AG09309 (cell line): ENCODE results near the gene RBBP6.
"Not testable (repeated sequence)": the region's sequence is repeated elsewhere in the genome, so short reads cannot be mapped to it uniquely, and the experiment has no call there.

Experiments used
- DNase-seq: peaks from one replicate; pipeline ENCODE4 v3.0.0-alpha.2; 2010; ENCODE audit warnings: low read depth
- H3K4me3 ChIP-seq: 2 replicates; pipeline ENCODE4 v1.5.1; 2011; ENCODE audit warnings: mild to moderate bottlenecking, low read depth, low read length, moderate library complexity; ENCODE audit not compliant: control insufficient read depth
- TF ChIP-seq, protein P1 (sequence below): IDR thresholded peaks from 2 replicates; pipeline ENCODE4 v1.5.1; 2011; ENCODE audit warnings: mild to moderate bottlenecking, low read depth, low read length, inconsistent platforms; ENCODE audit not compliant: insufficient read depth, control insufficient read depth; ENCODE audit errors: missing control alignments

The RBBP6 gene

GRCh38 chr16:24609740-24610415 is 70.5 kb downstream of the RBBP6 start:
- no peak overlapping the region; the same call in 1 of the 2 replicates for H3K4me3 ChIP-seq
- TF ChIP-seq, protein P1, sequence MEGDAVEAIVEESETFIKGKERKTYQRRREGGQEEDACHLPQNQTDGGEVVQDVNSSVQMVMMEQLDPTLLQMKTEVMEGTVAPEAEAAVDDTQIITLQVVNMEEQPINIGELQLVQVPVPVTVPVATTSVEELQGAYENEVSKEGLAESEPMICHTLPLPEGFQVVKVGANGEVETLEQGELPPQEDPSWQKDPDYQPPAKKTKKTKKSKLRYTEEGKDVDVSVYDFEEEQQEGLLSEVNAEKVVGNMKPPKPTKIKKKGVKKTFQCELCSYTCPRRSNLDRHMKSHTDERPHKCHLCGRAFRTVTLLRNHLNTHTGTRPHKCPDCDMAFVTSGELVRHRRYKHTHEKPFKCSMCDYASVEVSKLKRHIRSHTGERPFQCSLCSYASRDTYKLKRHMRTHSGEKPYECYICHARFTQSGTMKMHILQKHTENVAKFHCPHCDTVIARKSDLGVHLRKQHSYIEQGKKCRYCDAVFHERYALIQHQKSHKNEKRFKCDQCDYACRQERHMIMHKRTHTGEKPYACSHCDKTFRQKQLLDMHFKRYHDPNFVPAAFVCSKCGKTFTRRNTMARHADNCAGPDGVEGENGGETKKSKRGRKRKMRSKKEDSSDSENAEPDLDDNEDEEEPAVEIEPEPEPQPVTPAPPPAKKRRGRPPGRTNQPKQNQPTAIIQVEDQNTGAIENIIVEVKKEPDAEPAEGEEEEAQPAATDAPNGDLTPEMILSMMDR = no peak
- peak; percentile 10 for DNase-seq

- DNase-seq = no peak
- TF ChIP-seq, protein P1 = no peak
- peak overlapping the region; percentile 13 for H3K4me3 ChIP-seq
Observed at GRCh38 chr16:24610416-24610755, 71.0 kb downstream of the RBBP6 start.

DNA sequence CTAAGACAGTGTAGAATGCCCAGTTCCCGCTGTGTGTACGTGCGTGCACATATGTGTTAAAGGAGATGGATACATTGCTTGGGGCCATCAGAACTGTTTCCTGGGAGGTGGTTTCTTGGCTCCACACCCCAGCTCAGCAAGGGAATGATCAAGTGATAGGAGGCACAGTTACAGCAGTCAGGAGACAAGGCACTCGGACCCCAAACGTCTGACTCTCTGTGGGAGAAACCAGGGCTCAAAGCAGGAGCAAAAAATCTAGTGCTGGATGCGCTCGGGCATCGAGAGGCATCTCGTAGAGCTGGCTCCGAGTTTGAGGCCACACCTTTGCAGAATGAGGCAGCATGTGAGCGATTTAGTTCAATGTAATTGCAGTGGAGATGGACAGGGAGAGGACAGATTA is 71.9 kb downstream of the RBBP6 start:
- DNase-seq = no peak
- H3K4me3 ChIP-seq = no peak overlapping the region
- TF ChIP-seq, protein P1 = no peak

- TF ChIP-seq, protein P1 = no peak
- DNase-seq = no peak
- H3K4me3 ChIP-seq = no peak overlapping the region
Observed at GRCh38 chr16:24612656-24613055, 73.3 kb downstream of the RBBP6 start.

DNA sequence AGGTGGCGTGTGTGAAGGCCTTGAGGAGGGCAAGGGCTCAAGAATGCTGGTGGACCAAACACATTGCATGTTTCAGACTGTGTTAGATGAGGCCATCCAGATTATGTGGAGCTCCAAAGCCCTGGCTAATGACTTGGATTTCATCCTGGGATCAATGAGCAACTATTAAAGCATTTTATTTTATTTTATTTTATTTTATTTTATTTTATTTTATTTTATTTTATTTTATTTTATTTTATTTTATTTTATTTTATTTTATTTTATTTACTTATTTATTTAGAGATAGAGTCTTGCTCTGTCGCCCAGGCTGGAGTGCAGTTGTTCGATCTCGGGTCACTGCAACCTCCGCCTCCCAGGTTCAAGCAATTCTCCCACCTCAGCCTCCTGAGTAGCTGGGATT is 73.9 kb downstream of the RBBP6 start:
- not testable (repeated sequence) for DNase-seq

GRCh38 chr16:24617502-24617901 is 78.1 kb downstream of the RBBP6 start:
- TF ChIP-seq, protein P1 = no peak
- DNase-seq = no peak
- no peak overlapping the region for H3K4me3 ChIP-seq

More for the DNA sequence above, 73.9 kb downstream of the RBBP6 start:
- H3K4me3 ChIP-seq = not testable (repeated sequence)
